Measurements from ENCODE around the gene BICRAL. TPM values are rescaled to one million over a fixed set of nuclear protein-coding genes. Genes with fewer than 3 reads are reported as not detected.
"Not testable (repeated sequence)": the region's sequence is repeated elsewhere in the genome, so short reads cannot be mapped to it uniquely, and the experiment has no call there.

BICRAL gene
- total and polyA plus RNA-seq, 8 donors, result 12.6 to 20.0 (median 18.5) TPM

GRCh38 chr6:42796171-42796570, 14.3 kb downstream of the BICRAL start:
- Histone ChIP-seq H3K4me1 (peaks cover 0 to under 1% of the 10 kb centered on the region in 2 donors), H3K36me3 (no peaks in the 10 kb centered on the region), H3K9me3 (no peaks in the 10 kb centered on the region), H3K27me3 (no peaks in the 10 kb centered on the region), H3K4me3 (no peak overlapping the region), H3K27ac (no peak overlapping the region)
- intact Hi-C loops (cut with DNase I), result no loop called here
- no peak for TF ChIP-seq CTCF (IDR thresholded peaks at IDR 0.05)
- DNase-seq (no peak), ATAC-seq (no peak)

GRCh38 chr6:42797696-42798095, 15.8 kb downstream of the BICRAL start:
- H3K9me3 ChIP-seq; ATAC-seq; DNase-seq; H3K4me1 ChIP-seq; H3K27ac ChIP-seq; intact Hi-C loops (cut with DNase I); H3K36me3 ChIP-seq; H3K4me3 ChIP-seq; H3K27me3 ChIP-seq: not testable (repeated sequence)

GRCh38 chr6:42805297-42805861, 23.5 kb downstream of the BICRAL start:
- ATAC-seq (no peak), DNase-seq (no peak)
- no peak overlapping the region for H3K4me3 ChIP-seq
- peaks cover 0 to 6% of the 10 kb centered on the region in 2 donors for H3K4me1 ChIP-seq
- TF ChIP-seq CTCF (IDR thresholded peaks at IDR 0.05), result no peak
- H3K36me3 ChIP-seq, result no peaks in the 10 kb centered on the region
- intact Hi-C loops (cut with DNase I), result no loop called here
- H3K27me3 ChIP-seq, result no peaks in the 10 kb centered on the region
- no peaks in the 10 kb centered on the region for H3K9me3 ChIP-seq
- H3K27ac ChIP-seq, result no peak overlapping the region

- H3K36me3 ChIP-seq; H3K4me1 ChIP-seq; intact Hi-C loops (cut with DNase I); H3K4me3 ChIP-seq; H3K27ac ChIP-seq; DNase-seq; H3K27me3 ChIP-seq; H3K9me3 ChIP-seq; ATAC-seq: not testable (repeated sequence)
These were observed 24.5 kb downstream of the BICRAL start for GRCh38 chr6:42806359-42806758.

GRCh38 chr6:42808492-42809483, 26.9 kb downstream of the BICRAL start:
- intact Hi-C loops (cut with DNase I), result no loop called here
- peaks cover 0 to 6% of the 10 kb centered on the region in 2 donors for H3K4me1 ChIP-seq
- H3K27ac ChIP-seq, result no peak overlapping the region
- no peak overlapping the region for H3K4me3 ChIP-seq
- no peak for TF ChIP-seq CTCF (IDR thresholded peaks at IDR 0.05)
- DNase-seq (no peak), ATAC-seq (no peak)
- H3K9me3 ChIP-seq, result no peaks in the 10 kb centered on the region
- no peaks in the 10 kb centered on the region for H3K36me3 ChIP-seq
- H3K27me3 ChIP-seq, result no peaks in the 10 kb centered on the region

GRCh38 chr6:42813074-42813645, 31.3 kb downstream of the BICRAL start:
- Histone ChIP-seq H3K4me3 (no peak overlapping the region), H3K9me3 (no peaks in the 10 kb centered on the region), H3K27ac (no peak overlapping the region), H3K27me3 (no peaks in the 10 kb centered on the region), H3K36me3 (no peaks in the 10 kb centered on the region), H3K4me1 (peaks cover 0 to 13% of the 10 kb centered on the region in 2 donors)
- TF ChIP-seq CTCF (IDR thresholded peaks at IDR 0.05), result no peak
- no peak for ATAC-seq
- intact Hi-C loops (cut with DNase I), result no loop called here
- no peak for DNase-seq
